GM12878 (cell line): ENCODE measurements around the gene UBE2D3. TPM values are rescaled to one million over a fixed set of nuclear protein-coding genes. Genes with fewer than 3 reads are reported as not detected.

Experiments
- BCL11A ChIP-seq: IDR thresholded peaks from 2 replicates; pipeline ENCODE4 v1.6.1; 2011; ENCODE audit warnings: low read depth, low read length
- BRCA1 ChIP-seq: IDR thresholded peaks from 2 replicates; pipeline ENCODE4 v1.6.1; 2011; ENCODE audit warnings: low read depth, low read length, improper control_type of control experiment
- CBFB ChIP-seq: IDR thresholded peaks from 2 replicates; pipeline ENCODE4 v1.6.1; 2016; ENCODE audit warnings: antibody characterized with exemption, low read depth
- CHD1 ChIP-seq: IDR thresholded peaks from 2 replicates; pipeline ENCODE4 v1.6.1; 2012; ENCODE audit warnings: low read depth, low read length, improper control_type of control experiment
- CREM ChIP-seq: IDR thresholded peaks from 2 replicates; pipeline ENCODE4 v1.6.1; 2014; ENCODE audit warnings: antibody characterized with exemption, low read depth
- FOS ChIP-seq: IDR thresholded peaks from 3 replicates; pipeline ENCODE4 v1.6.1; 2011; ENCODE audit warnings: borderline replicate concordance; ENCODE audit not compliant: insufficient read length; ENCODE audit errors: extremely low read depth
- IKZF2 ChIP-seq, 2 experiments: fragments of 450-650 bp; IDR thresholded peaks; 2 replicates each; pipeline ENCODE4 v1.6.1; 2017; ENCODE audit warnings: mild to moderate bottlenecking in 2 of 2, moderate library complexity in 2 of 2
- JUNB ChIP-seq: IDR thresholded peaks from 2 replicates; pipeline ENCODE4 v1.6.1; 2016; ENCODE audit warnings: antibody characterized with exemption, mild to moderate bottlenecking
- NFIC ChIP-seq: IDR thresholded peaks from 2 replicates; pipeline ENCODE4 v1.6.1; 2012; ENCODE audit warnings: low read depth, mild to moderate bottlenecking, inconsistent platforms, low read length, moderate library complexity
- PAX5 ChIP-seq: IDR thresholded peaks from 2 replicates; pipeline ENCODE4 v1.6.1; 2011; ENCODE audit warnings: low read depth, low read length, borderline replicate concordance
- PAX8 ChIP-seq: fragments of 450-650 bp; IDR thresholded peaks from 2 replicates; pipeline ENCODE4 v1.6.1; 2017; ENCODE audit warnings: mild to moderate bottlenecking, moderate library complexity
- POLR2AphosphoS2 ChIP-seq: IDR thresholded peaks from 2 replicates; pipeline ENCODE4 v1.6.1; 2011; ENCODE audit warnings: low read depth, mild to moderate bottlenecking, low read length, improper control_type of control experiment, moderate library complexity
- RCOR1 ChIP-seq: conservative IDR thresholded peaks from 2 replicates; pipeline ENCODE4 v1.6.1; 2012; ENCODE audit warnings: low read depth, low read length, improper control_type of control experiment
- RFX5 ChIP-seq: IDR thresholded peaks from 2 replicates; pipeline ENCODE4 v1.6.1; 2011; ENCODE audit warnings: low read depth, low read length, improper control_type of control experiment
- SMARCA5 ChIP-seq: fragments of 450-650 bp; IDR thresholded peaks from 2 replicates; pipeline ENCODE4 v1.6.1; 2017; ENCODE audit warnings: mild to moderate bottlenecking
- SMC3 ChIP-seq: IDR thresholded peaks from 2 replicates; pipeline ENCODE4 v1.6.1; 2011; ENCODE audit warnings: low read length, improper control_type of control experiment, borderline replicate concordance
- SP1 ChIP-seq: IDR thresholded peaks from one replicate; pipeline ENCODE4 v1.6.1; 2011; ENCODE audit warnings: low read depth, low read length
- SREBF2 ChIP-seq: IDR thresholded peaks from 2 replicates; pipeline ENCODE4 v1.6.1; 2012; ENCODE audit warnings: mild to moderate bottlenecking, low read length
- STAT1 ChIP-seq: fragments of 450-650 bp; conservative IDR thresholded peaks from 2 replicates; pipeline ENCODE4 v1.6.1; 2014; ENCODE audit warnings: antibody characterized with exemption, mild to moderate bottlenecking
- TARDBP ChIP-seq: IDR thresholded peaks from 2 replicates; pipeline ENCODE4 v1.6.1; 2016; ENCODE audit warnings: borderline replicate concordance
- ZBED1 ChIP-seq: IDR thresholded peaks from 2 replicates; pipeline ENCODE4 v1.6.1; 2016; ENCODE audit warnings: borderline replicate concordance
- polyA plus RNA-seq, 11 experiments: library from polyadenylated mRNA; depleted of rRNA in 4 of 11; unstranded in 6 of 11; stranded (reverse) in 5 of 11; fragments of >200 nt; fragmentation: Nextera tagmentation in 4 of 11; fragmentation: Illumina TruSeq in 1 of 11; extraction: Ambion mirVana in 4 of 11; extraction: Trizol in 1 of 11; gene quantifications; 1 replicate in 1 of 11; 2 replicates in 10 of 11; pipeline versions ENCODE4 v1.2.1 to v1.2.3, GENCODE V29; 2011 to 2016; ENCODE audit warnings: inconsistent platforms in 2 of 11, missing spikeins in 2 of 11, low read depth in 1 of 11
- total RNA-seq, 4 experiments: library from RNA; depleted of rRNA in 3 of 4; stranded (reverse); fragments of >200 nt in 3 of 4; fragmentation: Illumina TruSeq in 1 of 4; extraction: Trizol in 1 of 4; gene quantifications; 2 replicates each; pipeline versions ENCODE4 v1.2.1 to v1.2.3, GENCODE V29; 2013 to 2021
- TF ChIP-seq, protein P1 (sequence below): IDR thresholded peaks from 2 replicates; pipeline ENCODE4 v1.6.1; 2012; ENCODE audit warnings: improper control_type of control experiment, low read depth, low read length; ENCODE audit not compliant: insufficient replicate concordance
- TF ChIP-seq, protein P2 (sequence below), 3 experiments: IDR thresholded peaks in 2 of 3; conservative IDR thresholded peaks in 1 of 3; 2 replicates each; pipeline ENCODE4 v1.5.1; 2011; ENCODE audit warnings: low read depth in 3 of 3, low read length in 3 of 3, mild to moderate bottlenecking in 3 of 3, control low read depth in 2 of 3, moderate library complexity in 2 of 3, inconsistent platforms in 1 of 3, mixed read lengths in 1 of 3; ENCODE audit not compliant: control insufficient read depth in 2 of 3, insufficient read depth in 1 of 3; ENCODE audit errors: extremely low read depth in 1 of 3
- TF ChIP-seq, protein P3 (sequence below): IDR thresholded peaks from 2 replicates; pipeline ENCODE4 v1.6.1; 2012; ENCODE audit warnings: low read depth, low read length, improper control_type of control experiment
- TF ChIP-seq, protein P4 (sequence below): fragments of 450-650 bp; IDR thresholded peaks from 2 replicates; pipeline ENCODE4 v1.6.1; 2016; ENCODE audit warnings: mild to moderate bottlenecking

Gene UBE2D3
- total and polyA plus RNA-seq, 10 of the 15 experiments (the other 5 are each of a cell fraction or from before 2014, with no cell fraction given) = 162 to 572 (median 395) TPM

DNA sequence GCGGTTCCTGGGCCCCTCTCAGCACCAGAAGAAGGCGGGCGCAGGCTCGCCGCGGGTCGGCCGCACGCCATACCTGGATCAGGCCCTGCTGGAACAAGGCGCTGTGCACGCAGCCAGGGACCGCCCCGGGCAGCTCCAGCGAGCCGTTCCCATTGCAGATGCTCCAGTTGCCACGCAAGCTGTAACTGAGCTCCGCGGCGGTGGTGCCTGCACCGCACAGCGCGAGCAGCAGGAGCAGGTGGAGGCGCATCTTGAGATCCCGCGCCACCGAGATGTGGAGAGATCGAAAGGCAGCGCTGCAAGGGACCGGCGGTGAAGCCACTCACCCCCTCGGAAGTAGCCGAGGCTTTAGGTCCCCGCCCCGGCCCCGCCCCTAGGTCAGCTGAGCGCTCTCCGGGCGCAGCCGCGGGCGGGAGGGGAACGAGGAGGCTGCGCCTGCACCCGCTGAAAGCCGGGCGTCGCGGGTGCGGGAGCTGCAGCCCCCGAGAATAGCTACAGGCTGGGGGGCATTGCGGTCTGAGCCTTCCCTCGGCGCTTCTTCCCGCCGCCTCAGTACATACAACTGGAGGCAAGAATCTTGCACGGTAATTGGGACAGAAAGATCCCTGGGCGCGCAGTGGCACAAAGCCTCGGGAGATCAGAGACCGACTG, 66.6 kb downstream of the UBE2D3 start, which contains the start of gene MANBA (continued):
- TF ChIP-seq, protein P1, sequence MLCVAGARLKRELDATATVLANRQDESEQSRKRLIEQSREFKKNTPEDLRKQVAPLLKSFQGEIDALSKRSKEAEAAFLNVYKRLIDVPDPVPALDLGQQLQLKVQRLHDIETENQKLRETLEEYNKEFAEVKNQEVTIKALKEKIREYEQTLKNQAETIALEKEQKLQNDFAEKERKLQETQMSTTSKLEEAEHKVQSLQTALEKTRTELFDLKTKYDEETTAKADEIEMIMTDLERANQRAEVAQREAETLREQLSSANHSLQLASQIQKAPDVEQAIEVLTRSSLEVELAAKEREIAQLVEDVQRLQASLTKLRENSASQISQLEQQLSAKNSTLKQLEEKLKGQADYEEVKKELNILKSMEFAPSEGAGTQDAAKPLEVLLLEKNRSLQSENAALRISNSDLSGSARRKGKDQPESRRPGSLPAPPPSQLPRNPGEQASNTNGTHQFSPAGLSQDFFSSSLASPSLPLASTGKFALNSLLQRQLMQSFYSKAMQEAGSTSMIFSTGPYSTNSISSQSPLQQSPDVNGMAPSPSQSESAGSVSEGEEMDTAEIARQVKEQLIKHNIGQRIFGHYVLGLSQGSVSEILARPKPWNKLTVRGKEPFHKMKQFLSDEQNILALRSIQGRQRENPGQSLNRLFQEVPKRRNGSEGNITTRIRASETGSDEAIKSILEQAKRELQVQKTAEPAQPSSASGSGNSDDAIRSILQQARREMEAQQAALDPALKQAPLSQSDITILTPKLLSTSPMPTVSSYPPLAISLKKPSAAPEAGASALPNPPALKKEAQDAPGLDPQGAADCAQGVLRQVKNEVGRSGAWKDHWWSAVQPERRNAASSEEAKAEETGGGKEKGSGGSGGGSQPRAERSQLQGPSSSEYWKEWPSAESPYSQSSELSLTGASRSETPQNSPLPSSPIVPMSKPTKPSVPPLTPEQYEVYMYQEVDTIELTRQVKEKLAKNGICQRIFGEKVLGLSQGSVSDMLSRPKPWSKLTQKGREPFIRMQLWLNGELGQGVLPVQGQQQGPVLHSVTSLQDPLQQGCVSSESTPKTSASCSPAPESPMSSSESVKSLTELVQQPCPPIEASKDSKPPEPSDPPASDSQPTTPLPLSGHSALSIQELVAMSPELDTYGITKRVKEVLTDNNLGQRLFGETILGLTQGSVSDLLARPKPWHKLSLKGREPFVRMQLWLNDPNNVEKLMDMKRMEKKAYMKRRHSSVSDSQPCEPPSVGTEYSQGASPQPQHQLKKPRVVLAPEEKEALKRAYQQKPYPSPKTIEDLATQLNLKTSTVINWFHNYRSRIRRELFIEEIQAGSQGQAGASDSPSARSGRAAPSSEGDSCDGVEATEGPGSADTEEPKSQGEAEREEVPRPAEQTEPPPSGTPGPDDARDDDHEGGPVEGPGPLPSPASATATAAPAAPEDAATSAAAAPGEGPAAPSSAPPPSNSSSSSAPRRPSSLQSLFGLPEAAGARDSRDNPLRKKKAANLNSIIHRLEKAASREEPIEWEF = no peak
- 0 out of 2 replicates have a peak, but pooled peaks have one; percentile 51 for TF ChIP-seq POLR2AphosphoS2
- 0 out of 2 replicates have a peak, but pooled peaks have one; percentile 48 for TF ChIP-seq CHD1
- no peak for TF ChIP-seq RCOR1
- no peak for TF ChIP-seq SMARCA5
- no peak for TF ChIP-seq IKZF2 (IDR thresholded peaks at IDR 0.05)
- TF ChIP-seq FOS = no peak
- TF ChIP-seq CREM = no peak
- TF ChIP-seq, protein P2, sequence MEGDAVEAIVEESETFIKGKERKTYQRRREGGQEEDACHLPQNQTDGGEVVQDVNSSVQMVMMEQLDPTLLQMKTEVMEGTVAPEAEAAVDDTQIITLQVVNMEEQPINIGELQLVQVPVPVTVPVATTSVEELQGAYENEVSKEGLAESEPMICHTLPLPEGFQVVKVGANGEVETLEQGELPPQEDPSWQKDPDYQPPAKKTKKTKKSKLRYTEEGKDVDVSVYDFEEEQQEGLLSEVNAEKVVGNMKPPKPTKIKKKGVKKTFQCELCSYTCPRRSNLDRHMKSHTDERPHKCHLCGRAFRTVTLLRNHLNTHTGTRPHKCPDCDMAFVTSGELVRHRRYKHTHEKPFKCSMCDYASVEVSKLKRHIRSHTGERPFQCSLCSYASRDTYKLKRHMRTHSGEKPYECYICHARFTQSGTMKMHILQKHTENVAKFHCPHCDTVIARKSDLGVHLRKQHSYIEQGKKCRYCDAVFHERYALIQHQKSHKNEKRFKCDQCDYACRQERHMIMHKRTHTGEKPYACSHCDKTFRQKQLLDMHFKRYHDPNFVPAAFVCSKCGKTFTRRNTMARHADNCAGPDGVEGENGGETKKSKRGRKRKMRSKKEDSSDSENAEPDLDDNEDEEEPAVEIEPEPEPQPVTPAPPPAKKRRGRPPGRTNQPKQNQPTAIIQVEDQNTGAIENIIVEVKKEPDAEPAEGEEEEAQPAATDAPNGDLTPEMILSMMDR (IDR thresholded peaks at IDR 0.05 in 2 of 3, conservative IDR thresholded peaks at IDR 0.05 in 1 of 3; ENCODE audit: control insufficient read depth in 2 of 3, extremely low read depth in 1 of 3, insufficient read depth in 1 of 3, low read depth in 3 of 3, low read length in 3 of 3) = no peak
- TF ChIP-seq BRCA1 = no peak
- no peak for TF ChIP-seq SP1
- no peak for TF ChIP-seq CBFB
- TF ChIP-seq TARDBP = peak; percentile 13; the same call in 1 of the 2 replicates
- TF ChIP-seq JUNB = no peak
- no peak for TF ChIP-seq SREBF2
- TF ChIP-seq ZBED1 = 0 out of 2 replicates have a peak, but pooled peaks have one; percentile 40
- TF ChIP-seq PAX8 = no peak
- peak; percentile 86; the same call in 1 of the 2 replicates for TF ChIP-seq STAT1
- TF ChIP-seq PAX5 = no peak; the same call in 1 of the 2 replicates
- TF ChIP-seq BCL11A = no peak
- TF ChIP-seq, protein P3, sequence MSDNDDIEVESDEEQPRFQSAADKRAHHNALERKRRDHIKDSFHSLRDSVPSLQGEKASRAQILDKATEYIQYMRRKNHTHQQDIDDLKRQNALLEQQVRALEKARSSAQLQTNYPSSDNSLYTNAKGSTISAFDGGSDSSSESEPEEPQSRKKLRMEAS = peak; percentile 59
- TF ChIP-seq, protein P4, sequence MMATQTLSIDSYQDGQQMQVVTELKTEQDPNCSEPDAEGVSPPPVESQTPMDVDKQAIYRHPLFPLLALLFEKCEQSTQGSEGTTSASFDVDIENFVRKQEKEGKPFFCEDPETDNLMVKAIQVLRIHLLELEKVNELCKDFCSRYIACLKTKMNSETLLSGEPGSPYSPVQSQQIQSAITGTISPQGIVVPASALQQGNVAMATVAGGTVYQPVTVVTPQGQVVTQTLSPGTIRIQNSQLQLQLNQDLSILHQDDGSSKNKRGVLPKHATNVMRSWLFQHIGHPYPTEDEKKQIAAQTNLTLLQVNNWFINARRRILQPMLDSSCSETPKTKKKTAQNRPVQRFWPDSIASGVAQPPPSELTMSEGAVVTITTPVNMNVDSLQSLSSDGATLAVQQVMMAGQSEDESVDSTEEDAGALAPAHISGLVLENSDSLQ = no peak
- no peak for TF ChIP-seq RFX5
- TF ChIP-seq NFIC = no peak
- no peak for TF ChIP-seq SMC3
